K562 (cell line): ENCODE data around the gene OSCAR. TPM values are rescaled to one million over a fixed set of nuclear protein-coding genes. Genes with fewer than 3 reads are reported as not detected.

Experiments
- ADNP ChIP-seq: fragments of 200-800 bp; sonication (Bioruptor generic); IDR thresholded peaks from 2 replicates; pipeline ENCODE4 v1.6.1; 2016; ENCODE audit warnings: missing genetic modification characterization, missing compliant biosample characterization
- BHLHE40 ChIP-seq: IDR thresholded peaks from 2 replicates; pipeline ENCODE4 v1.6.1; 2011; ENCODE audit warnings: low read length, improper control_type of control experiment
- C11orf30 ChIP-seq: fragments of 450-650 bp; IDR thresholded peaks from 2 replicates; pipeline ENCODE4 v1.6.1; 2016; ENCODE audit warnings: low read depth, mild to moderate bottlenecking
- CBX1 ChIP-seq: sonication (generic); IDR thresholded peaks from 2 replicates; pipeline ENCODE4 v1.6.1; 2016; ENCODE audit warnings: antibody characterized with exemption, low read depth, mild to moderate bottlenecking
- CSDE1 ChIP-seq, 2 experiments: fragments of 450-650 bp; IDR thresholded peaks; 2 replicates each; pipeline ENCODE4 v1.6.1; 2016; ENCODE audit warnings: mild to moderate bottlenecking in 1 of 2
- DIDO1 ChIP-seq: fragments of 450-650 bp; IDR thresholded peaks from 2 replicates; pipeline ENCODE4 v1.6.1; 2016; ENCODE audit warnings: low read depth, missing biosample characterization, missing genetic modification characterization
- E2F8 ChIP-seq: fragments of 450-650 bp; IDR thresholded peaks from 2 replicates; pipeline ENCODE4 v1.7.1; 2018; ENCODE audit warnings: mild to moderate bottlenecking, low read depth; ENCODE audit not compliant: partially characterized antibody
- FIP1L1 ChIP-seq: fragments of 200-400 bp; formaldehyde crosslinking; IDR thresholded peaks from 2 replicates; pipeline ENCODE4 v1.6.1; 2018; ENCODE audit warnings: mild to moderate bottlenecking, low read depth, low read length; ENCODE audit not compliant: poor library complexity, severe bottlenecking
- GMEB1 ChIP-seq: fragments of 250-450 bp; sonication (Bioruptor Pico); IDR thresholded peaks from 2 replicates; pipeline ENCODE4 v1.4.0; 2020; ENCODE audit warnings: mild to moderate bottlenecking
- JUNB ChIP-seq: fragments of 450-650 bp; formaldehyde crosslinking; conservative IDR thresholded peaks from 2 replicates; pipeline ENCODE4 v1.4.0; 2020; ENCODE audit warnings: mild to moderate bottlenecking
- KDM1A ChIP-seq, 2 experiments: fragments of 450-650 bp; IDR thresholded peaks; 2 replicates each; pipeline ENCODE4 v1.6.1; 2016; ENCODE audit warnings: mild to moderate bottlenecking in 2 of 2
- MYC ChIP-seq, 2 experiments: fragments of 250-450 bp in 1 of 2; sonication (Bioruptor Pico) in 1 of 2; IDR thresholded peaks; 2 replicates each; pipeline versions ENCODE4 v1.5.1 to v1.6.1; 2012 to 2021; ENCODE audit warnings: low read depth in 2 of 2, borderline replicate concordance in 1 of 2, improper control_type of control experiment in 1 of 2, low read length in 1 of 2, mild to moderate bottlenecking in 1 of 2, moderate library complexity in 1 of 2
- POLR2B ChIP-seq: fragments of 450-650 bp; IDR thresholded peaks from 2 replicates; pipeline ENCODE4 v1.6.1; 2018; ENCODE audit warnings: low read depth; ENCODE audit not compliant: partially characterized antibody
- SIN3A ChIP-seq, 2 experiments: fragments of 150-350 bp in 1 of 2; IDR thresholded peaks; 2 replicates each; pipeline ENCODE4 v1.6.1; 2011 to 2016; ENCODE audit warnings: borderline replicate concordance in 2 of 2, low read depth in 2 of 2, low read length in 2 of 2, mild to moderate bottlenecking in 2 of 2, moderate library complexity in 2 of 2; ENCODE audit not compliant: control insufficient read depth in 1 of 2
- polyA plus RNA-seq, 8 experiments: library from polyadenylated mRNA; depleted of rRNA in 4 of 8; stranded (reverse) in 5 of 8; unstranded in 3 of 8; fragments of >200 nt; fragmentation: Nextera tagmentation in 2 of 8; fragmentation: Illumina TruSeq in 1 of 8; extraction: Ambion mirVana in 2 of 8; extraction: Trizol in 1 of 8; gene quantifications; 2 replicates each; pipeline versions ENCODE4 v1.2.1 to v1.2.3, GENCODE V29; 2011 to 2014; ENCODE audit warnings: inconsistent platforms in 1 of 8, missing spikeins in 1 of 8
- total RNA-seq, 7 experiments: library from RNA; depleted of rRNA in 6 of 7; stranded (reverse); fragments of >200 nt in 6 of 7; fragmentation: Illumina TruSeq in 2 of 7; extraction: Trizol in 2 of 7; gene quantifications; 2 replicates each; pipeline versions ENCODE4 v1.2.1 to v1.2.3, GENCODE V29; 2011 to 2021; ENCODE audit warnings: low replicate concordance in 1 of 7
- TF ChIP-seq, protein P1 (sequence below): sonication (generic); formaldehyde crosslinking; IDR thresholded peaks from 2 replicates; pipeline ENCODE4 v1.9.0; 2022; ENCODE audit warnings: mild to moderate bottlenecking, missing genetic modification reagents
- TF ChIP-seq, protein P2 (sequence below), 3 experiments: fragments of 200-800 bp in 1 of 3; fragments of 250-450 bp in 1 of 3; fragments of 450-650 bp in 1 of 3; sonication (Bioruptor Pico) in 1 of 3; sonication (Bioruptor generic) in 1 of 3; formaldehyde crosslinking in 1 of 3; IDR thresholded peaks; 2 replicates each; pipeline versions ENCODE4 v1.6.1 to v1.8.0; 2016 to 2022; ENCODE audit warnings: mild to moderate bottlenecking in 2 of 3, missing genetic modification characterization in 2 of 3, missing compliant biosample characterization in 1 of 3, moderate library complexity in 1 of 3

OSCAR gene
- total and polyA plus RNA-seq, 9 of the 15 experiments (the other 6 are each of a cell fraction or from before 2014, with no cell fraction given), result 0.09 to 0.62 (median 0.13) TPM; not detected in 5

GRCh38 chr19:54102421-54103169, 2.0 kb upstream of the OSCAR start, which contains the start of gene NDUFA3 (continued):
- TF ChIP-seq POLR2B (peak; percentile 82), FIP1L1 (no peak), SIN3A (IDR thresholded peaks at IDR 0.05; ENCODE audit: borderline replicate concordance in 2 of 2, control insufficient read depth in 1 of 2, low read depth in 2 of 2, low read length in 2 of 2) (peak in 1 of 2 experiments; percentile 87; a peak in 1 of 4 replicates), CBX1 (peak; percentile 99), GMEB1 (CRISPR knock-in tag) (peak; percentile 80), JUNB (CRISPR knock-in tag) (no peak), MYC (IDR thresholded peaks at IDR 0.05; ENCODE audit: low read depth, low read length) (peak; percentile 76), MYC (CRISPR knock-in tag; IDR thresholded peaks at IDR 0.05; ENCODE audit: borderline replicate concordance, low read depth) (peak; percentile 44; the same call in 1 of the 2 replicates), DIDO1 (tag) (peak; percentile 27; the same call in 1 of the 2 replicates), BHLHE40 (peak; percentile 68; the same call in 1 of the 2 replicates), CSDE1 (IDR thresholded peaks at IDR 0.05) (no peak), C11orf30 (peak; percentile 93), E2F8 (peak; percentile 42), ADNP (tag) (peak; percentile 100), KDM1A (IDR thresholded peaks at IDR 0.05) (peak; percentile 99 to 100)
- TF ChIP-seq, protein P1, sequence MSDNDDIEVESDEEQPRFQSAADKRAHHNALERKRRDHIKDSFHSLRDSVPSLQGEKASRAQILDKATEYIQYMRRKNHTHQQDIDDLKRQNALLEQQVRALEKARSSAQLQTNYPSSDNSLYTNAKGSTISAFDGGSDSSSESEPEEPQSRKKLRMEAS (CRISPR knock-in tag), result peak; percentile 50
- TF ChIP-seq, protein P2, sequence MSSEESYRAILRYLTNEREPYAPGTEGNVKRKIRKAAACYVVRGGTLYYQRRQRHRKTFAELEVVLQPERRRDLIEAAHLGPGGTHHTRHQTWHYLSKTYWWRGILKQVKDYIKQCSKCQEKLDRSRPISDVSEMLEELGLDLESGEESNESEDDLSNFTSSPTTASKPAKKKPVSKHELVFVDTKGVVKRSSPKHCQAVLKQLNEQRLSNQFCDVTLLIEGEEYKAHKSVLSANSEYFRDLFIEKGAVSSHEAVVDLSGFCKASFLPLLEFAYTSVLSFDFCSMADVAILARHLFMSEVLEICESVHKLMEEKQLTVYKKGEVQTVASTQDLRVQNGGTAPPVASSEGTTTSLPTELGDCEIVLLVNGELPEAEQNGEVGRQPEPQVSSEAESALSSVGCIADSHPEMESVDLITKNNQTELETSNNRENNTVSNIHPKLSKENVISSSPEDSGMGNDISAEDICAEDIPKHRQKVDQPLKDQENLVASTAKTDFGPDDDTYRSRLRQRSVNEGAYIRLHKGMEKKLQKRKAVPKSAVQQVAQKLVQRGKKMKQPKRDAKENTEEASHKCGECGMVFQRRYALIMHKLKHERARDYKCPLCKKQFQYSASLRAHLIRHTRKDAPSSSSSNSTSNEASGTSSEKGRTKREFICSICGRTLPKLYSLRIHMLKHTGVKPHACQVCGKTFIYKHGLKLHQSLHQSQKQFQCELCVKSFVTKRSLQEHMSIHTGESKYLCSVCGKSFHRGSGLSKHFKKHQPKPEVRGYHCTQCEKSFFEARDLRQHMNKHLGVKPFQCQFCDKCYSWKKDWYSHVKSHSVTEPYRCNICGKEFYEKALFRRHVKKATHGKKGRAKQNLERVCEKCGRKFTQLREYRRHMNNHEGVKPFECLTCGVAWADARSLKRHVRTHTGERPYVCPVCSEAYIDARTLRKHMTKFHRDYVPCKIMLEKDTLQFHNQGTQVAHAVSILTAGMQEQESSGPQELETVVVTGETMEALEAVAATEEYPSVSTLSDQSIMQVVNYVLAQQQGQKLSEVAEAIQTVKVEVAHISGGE (CRISPR knock-in tag; IDR thresholded peaks at IDR 0.05), result no peak; a peak in 1 of 6 replicates
